Amniotic stem cell (primary cell): ENCODE data around the gene ALPL.

Source experiments
- DNase-seq: peaks from one replicate; lab custom pipeline; 2025; lab: John Stamatoyannopoulos, UW

Gene ALPL

DNA sequence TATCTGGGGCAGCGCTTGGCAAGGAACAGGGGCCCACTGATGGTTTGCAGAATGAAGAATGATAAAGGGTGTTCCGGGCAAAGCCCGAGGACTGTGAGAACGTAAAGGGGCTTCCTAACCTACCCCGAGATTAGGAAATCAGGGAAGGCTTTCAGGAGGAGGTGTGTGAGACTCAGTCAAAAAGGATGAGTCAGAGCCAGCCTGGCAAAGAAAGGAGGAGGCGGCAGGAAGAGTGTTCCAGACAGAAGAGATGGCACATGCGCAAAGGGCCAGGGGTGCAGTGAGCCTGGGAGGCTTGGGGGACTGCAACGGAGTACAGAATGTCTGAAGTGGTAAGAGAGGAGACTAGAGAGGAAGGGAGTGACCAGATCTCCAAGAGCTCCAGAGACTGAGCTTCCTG, 89.7 kb downstream of the ALPL start:
- no peak for DNase-seq

- no peak for DNase-seq
Observed at GRCh38 chr1:21599402-21599801, 90.2 kb downstream of the ALPL start.

- no peak for DNase-seq
Observed at GRCh38 chr1:21601278-21602048, 92.2 kb downstream of the ALPL start.

- DNase-seq, result no peak
Observed at GRCh38 chr1:21603177-21604138, 94.2 kb downstream of the ALPL start.

- DNase-seq, result no peak
Observed at GRCh38 chr1:21604208-21604957, 95.2 kb downstream of the ALPL start.

DNA sequence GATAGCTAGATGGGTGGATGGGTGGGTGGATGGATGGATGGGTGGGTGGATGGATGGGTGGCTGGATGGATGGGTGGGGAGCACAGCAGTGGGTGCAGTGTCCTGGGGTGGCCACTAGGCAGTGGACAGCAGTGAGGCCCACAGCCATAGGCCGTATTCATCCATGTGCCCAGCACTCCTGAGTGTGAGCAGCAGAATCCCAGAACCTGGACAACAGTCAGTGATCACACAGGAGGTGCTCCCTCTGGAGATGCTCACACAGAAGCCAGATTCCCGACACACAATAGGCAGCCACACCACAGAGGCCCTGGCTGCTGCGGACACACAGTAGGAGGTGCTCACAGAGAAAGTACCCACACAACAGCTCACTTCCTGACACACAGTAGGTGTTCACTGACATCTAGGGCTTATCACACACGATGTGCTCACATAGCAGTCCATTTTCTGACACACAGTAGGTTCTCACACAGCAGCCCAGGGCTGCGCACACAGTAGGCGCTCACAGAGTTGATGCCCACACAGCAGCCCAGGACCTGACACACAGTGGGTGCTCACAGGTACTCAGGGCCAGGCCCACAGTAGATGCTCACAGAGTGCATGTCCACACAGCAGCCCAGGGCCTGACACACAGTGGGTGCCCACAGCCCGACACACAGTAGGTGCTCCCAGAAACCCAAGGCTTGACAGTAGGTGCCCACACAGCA, 95.9 kb downstream of the ALPL start:
- no peak for DNase-seq

- no peak for DNase-seq
Observed at GRCh38 chr1:21605964-21606705, 96.9 kb downstream of the ALPL start.

- no peak for DNase-seq
Observed at GRCh38 chr1:21607549-21608529, 98.6 kb downstream of the ALPL start.

GRCh38 chr1:21608798-21609197, 99.6 kb downstream of the ALPL start:
- no peak for DNase-seq

GRCh38 chr1:21610027-21610426, 100.8 kb downstream of the ALPL start:
- DNase-seq, result no peak

DNA sequence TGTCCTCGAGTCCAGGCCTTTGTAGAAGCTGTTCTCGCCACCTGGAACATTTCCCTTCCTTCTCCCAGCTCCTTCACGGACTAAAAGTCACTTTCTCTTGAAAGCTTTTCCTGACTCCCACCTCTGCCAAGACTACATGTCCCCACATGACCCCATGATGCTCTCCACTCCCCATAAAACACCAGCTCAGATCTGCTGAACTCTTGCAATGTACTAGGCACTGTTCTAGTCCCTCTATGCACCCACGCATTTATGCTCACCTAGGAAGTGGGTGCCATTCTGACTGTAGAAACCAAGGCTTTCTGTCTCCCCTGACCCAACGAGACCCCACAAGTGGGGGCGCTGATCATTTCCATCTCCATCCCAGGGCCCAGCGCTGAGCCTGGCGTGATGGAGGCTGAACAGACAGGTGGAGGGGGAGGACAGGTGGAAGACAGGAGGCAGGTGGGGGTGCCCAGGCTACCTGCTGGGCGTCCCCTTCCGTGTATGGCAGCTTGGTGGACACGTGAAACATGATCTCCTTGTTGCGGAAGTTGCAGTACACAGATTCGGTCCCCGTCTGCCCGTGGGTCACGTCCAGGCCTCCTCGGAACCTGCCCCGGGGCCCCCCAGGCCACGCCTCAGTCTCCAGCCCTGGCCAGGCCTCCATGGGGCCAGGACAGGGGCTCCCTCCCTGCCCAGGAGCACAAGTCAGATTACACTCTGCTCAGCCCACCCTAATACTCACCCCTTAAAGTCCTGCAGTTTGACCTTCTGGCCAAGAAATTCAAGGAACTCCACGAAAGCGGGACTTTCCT, 102.0 kb downstream of the ALPL start:
- DNase-seq, result no peak

- DNase-seq, result no peak
Observed at GRCh38 chr1:21612057-21612456, 102.8 kb downstream of the ALPL start.

GRCh38 chr1:21613072-21613867, 104.0 kb downstream of the ALPL start:
- no peak for DNase-seq

DNA sequence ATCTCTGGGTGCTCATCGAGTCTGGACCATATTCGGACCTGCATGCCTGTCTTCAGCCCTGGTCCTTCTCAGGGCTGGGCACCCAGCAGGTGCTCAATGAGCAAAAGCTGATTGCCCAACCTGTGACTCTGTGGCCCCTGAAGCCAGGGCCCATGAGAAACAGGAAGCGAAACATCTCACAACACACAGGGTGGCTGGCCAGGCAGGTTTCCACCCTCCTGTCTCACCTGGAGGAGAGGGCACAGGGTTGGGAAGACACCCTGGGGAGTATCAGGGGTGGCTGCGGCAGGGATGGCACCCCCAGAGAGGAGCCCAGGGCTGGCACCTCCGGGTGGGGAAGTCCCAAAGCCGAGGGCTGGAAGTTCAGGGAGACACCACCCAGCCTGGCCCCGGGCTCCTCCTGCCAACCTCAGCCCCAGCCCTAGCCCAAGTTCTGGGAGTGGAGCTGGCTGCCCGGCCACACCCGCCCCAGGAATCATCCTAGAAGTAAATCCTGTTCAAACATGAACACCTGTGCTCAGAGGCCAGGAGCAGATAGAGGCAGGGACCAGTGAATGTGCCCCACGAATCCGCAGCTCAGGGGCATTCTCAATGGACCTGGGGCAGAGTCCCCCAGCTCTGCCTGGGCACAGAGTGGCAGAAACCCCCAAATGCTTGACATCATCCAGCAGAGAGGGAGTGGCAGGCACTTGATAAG, 105.3 kb downstream of the ALPL start:
- DNase-seq, result no peak

DNA sequence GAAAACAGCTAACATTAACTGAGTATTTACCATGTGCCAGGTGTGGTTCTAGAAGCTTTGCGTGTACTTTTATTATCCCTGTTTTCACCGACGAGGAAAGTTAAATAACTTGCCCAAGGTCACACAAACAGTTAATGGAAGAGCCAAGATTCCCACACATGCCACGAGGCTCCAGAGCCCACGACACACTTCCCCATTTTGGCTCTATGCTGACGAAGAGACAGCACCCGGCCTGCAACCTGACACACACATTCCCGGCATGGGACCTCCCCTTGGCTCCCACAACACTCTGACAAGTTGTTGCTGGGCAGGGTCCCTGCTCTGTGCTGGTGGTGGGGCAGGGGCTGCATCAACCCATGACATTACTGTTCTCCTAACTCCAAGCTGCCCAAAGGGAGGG, 107.1 kb downstream of the ALPL start:
- DNase-seq, result no peak

DNA sequence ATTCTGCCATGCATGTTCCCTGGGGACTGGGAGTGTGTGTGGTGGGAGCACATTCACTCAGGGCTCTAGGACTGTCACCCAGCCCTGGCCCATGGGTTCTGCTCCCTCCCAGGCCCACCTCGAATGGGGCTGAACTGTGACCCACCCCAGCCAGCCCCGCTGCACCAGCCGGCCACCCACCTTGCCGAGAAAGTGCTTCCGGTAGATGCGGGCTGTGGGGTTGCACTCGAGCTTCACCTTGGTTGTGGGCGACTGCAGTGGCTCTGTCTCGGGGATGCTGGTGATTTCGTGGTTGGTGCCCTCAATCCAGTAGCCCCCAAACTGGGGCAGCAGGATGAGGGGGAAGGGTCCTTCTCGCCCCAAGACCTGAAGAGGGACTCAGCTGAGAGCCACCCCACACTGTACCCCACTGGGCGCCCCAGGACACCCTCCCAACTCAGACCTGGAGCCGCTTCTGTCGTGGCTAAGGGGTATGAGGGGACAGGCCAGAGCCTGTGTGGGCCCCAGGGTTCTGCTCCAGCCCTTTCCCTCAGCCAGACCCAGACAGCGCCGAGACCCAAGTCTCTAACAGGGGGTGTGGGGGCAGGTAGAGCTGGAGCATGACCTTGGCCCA, 108.0 kb downstream of the ALPL start:
- DNase-seq, result no peak

GRCh38 chr1:21618059-21618458, 108.8 kb downstream of the ALPL start:
- DNase-seq, result no peak
